ENCODE results near the gene SMIM35.

- TF ChIP-seq CTCF (IDR thresholded peaks at IDR 0.05) (no peak), TEAD4 (IDR thresholded peaks at IDR 0.05; ENCODE audit: borderline replicate concordance, insufficient read depth) (no peak), TCF12 (IDR thresholded peaks at IDR 0.05) (no peak), SMC3 (IDR thresholded peaks at IDR 0.05; ENCODE audit: low read depth, low read length) (no peak), POLR2AphosphoS5 (IDR thresholded peaks at IDR 0.05; ENCODE audit: low read depth, low read length) (no peak), NRF1 (IDR thresholded peaks at IDR 0.05; ENCODE audit: low read depth, low read length) (no peak), MXI1 (IDR thresholded peaks at IDR 0.05; ENCODE audit: low read depth, low read length) (no peak), JUND (IDR thresholded peaks at IDR 0.05) (no peak), MAX (IDR thresholded peaks at IDR 0.05; ENCODE audit: low read depth) (no peak)
- TF ChIP-seq, protein P1, sequence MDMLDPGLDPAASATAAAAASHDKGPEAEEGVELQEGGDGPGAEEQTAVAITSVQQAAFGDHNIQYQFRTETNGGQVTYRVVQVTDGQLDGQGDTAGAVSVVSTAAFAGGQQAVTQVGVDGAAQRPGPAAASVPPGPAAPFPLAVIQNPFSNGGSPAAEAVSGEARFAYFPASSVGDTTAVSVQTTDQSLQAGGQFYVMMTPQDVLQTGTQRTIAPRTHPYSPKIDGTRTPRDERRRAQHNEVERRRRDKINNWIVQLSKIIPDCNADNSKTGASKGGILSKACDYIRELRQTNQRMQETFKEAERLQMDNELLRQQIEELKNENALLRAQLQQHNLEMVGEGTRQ (IDR thresholded peaks at IDR 0.05; ENCODE audit: borderline replicate concordance, low read depth, low read length) = no peak
Measured at GRCh38 chr11:118009864-118010737, 76.7 kb downstream of the SMIM35 start.

Measured in SK-N-SH (cell line).